ENCODE data around the gene MED22. TPM values are rescaled to one million over a fixed set of nuclear protein-coding genes. Genes with fewer than 3 reads are reported as not detected.
A peak's percentile ranks its signal among the peaks of the same experiment; 100 is the strongest.

MED22 gene
- total RNA-seq, 1 experiment from 2014 or later, result 13.8 TPM

- no peak for DNase-seq (ENCODE audit: low read depth)
Measured at GRCh38 chr9:133355881-133356357, 8.0 kb upstream of the MED22 start.

GRCh38 chr9:133354766-133355165, 6.8 kb upstream of the MED22 start:
- DNase-seq (ENCODE audit: low read depth), result no peak

GRCh38 chr9:133353548-133353947, 5.6 kb upstream of the MED22 start:
- no peak for DNase-seq (ENCODE audit: low read depth)

GRCh38 chr9:133352635-133353340, 4.9 kb upstream of the MED22 start:
- DNase-seq (ENCODE audit: low read depth), result no peak

- DNase-seq (ENCODE audit: low read depth), result peak; percentile 60
Measured at GRCh38 chr9:133351908-133352634, 4.1 kb upstream of the MED22 start.

GRCh38 chr9:133351526-133351907, 3.6 kb upstream of the MED22 start:
- no peak for DNase-seq (ENCODE audit: low read depth)

GRCh38 chr9:133349965-133350616, 2.2 kb upstream of the MED22 start:
- no peak for DNase-seq (ENCODE audit: low read depth)

GRCh38 chr9:133348718-133349573, 1.0 kb upstream of the MED22 start:
- DNase-seq (ENCODE audit: low read depth), result no peak

- DNase-seq (ENCODE audit: low read depth), result peak; percentile 35
Measured at GRCh38 chr9:133347515-133347984, 381 bp downstream of the MED22 start.

- DNase-seq (ENCODE audit: low read depth), result no peak
Measured at GRCh38 chr9:133346021-133346785, 1.7 kb downstream of the MED22 start.

GRCh38 chr9:133345596-133345995, 2.3 kb downstream of the MED22 start:
- no peak for DNase-seq (ENCODE audit: low read depth)

GRCh38 chr9:133344979-133345378, 3.0 kb downstream of the MED22 start:
- no peak for DNase-seq (ENCODE audit: low read depth)

GRCh38 chr9:133344071-133344470, 3.9 kb downstream of the MED22 start:
- DNase-seq (ENCODE audit: low read depth), result no peak

GRCh38 chr9:133342570-133342969, 5.4 kb downstream of the MED22 start:
- no peak for DNase-seq (ENCODE audit: low read depth)

GRCh38 chr9:133342069-133342406, 5.9 kb downstream of the MED22 start:
- no peak for DNase-seq (ENCODE audit: low read depth)

GRCh38 chr9:133341369-133342068, 6.4 kb downstream of the MED22 start:
- DNase-seq (ENCODE audit: low read depth), result no peak

GRCh38 chr9:133340916-133341315, 7.0 kb downstream of the MED22 start:
- DNase-seq (ENCODE audit: low read depth), result no peak

GRCh38 chr9:133340256-133340655, 7.7 kb downstream of the MED22 start:
- DNase-seq (ENCODE audit: low read depth), result no peak

GRCh38 chr9:133339641-133340040, 8.3 kb downstream of the MED22 start:
- DNase-seq (ENCODE audit: low read depth), result no peak
